H1 (cell line): Measurements from ENCODE around the gene RBM15B. TPM values are rescaled to one million over a fixed set of nuclear protein-coding genes. Genes with fewer than 3 reads are reported as not detected.

ENCODE experiments used
- CTCF ChIA-PET: fragments of 300-600 bp; sonication (Branson Sonifier 250); formaldehyde crosslinking; loops from one replicate; lab custom pipeline; 2021; ENCODE audit not compliant: partially characterized antibody; lab: Charles Lee
- POLR2A ChIA-PET: fragments of 300-600 bp; sonication (Branson Sonifier 250); formaldehyde crosslinking; loops from one replicate; lab custom pipeline; 2021; ENCODE audit warnings: inconsistent platforms; ENCODE audit not compliant: partially characterized antibody; lab: Charles Lee
- DNase-seq, 2 experiments: peaks; one replicate each; pipeline versions ENCODE4 v3.0.0 to v3.0.0-alpha.2; 2010 to 2022; ENCODE audit warnings: low spot score in 2 of 2, low read depth in 1 of 2, mixed read lengths in 1 of 2
- FAIRE-seq: peaks from 2 replicates; lab custom pipeline; 2011; peaks lifted over from hg19 to GRCh38; lab: Jason Lieb, UNC
- H2AFZ ChIP-seq: 2 replicates; pipeline ENCODE4 v1.8.1; 2012; ENCODE audit warnings: low read length, inconsistent platforms
- H2AK5ac ChIP-seq: 2 replicates; pipeline ENCODE4 v1.6.1; 2013; ENCODE audit warnings: low read depth, low read length
- H2BK120ac ChIP-seq: replicated peaks from 2 replicates; pipeline ENCODE3; 2013; ENCODE audit warnings: low read depth, low read length, inconsistent platforms
- H2BK12ac ChIP-seq: 2 replicates; pipeline ENCODE4 v1.6.1; 2013; ENCODE audit warnings: low read depth, low read length
- H2BK15ac ChIP-seq: 2 replicates; pipeline ENCODE4 v1.6.1; 2013; ENCODE audit warnings: low read length
- H2BK20ac ChIP-seq: 2 replicates; pipeline ENCODE4 v1.6.1; 2013; ENCODE audit warnings: low read length
- H2BK5ac ChIP-seq: 2 replicates; pipeline ENCODE4 v1.6.1; 2013; ENCODE audit warnings: low read depth, low read length
- H3K14ac ChIP-seq: 2 replicates; pipeline ENCODE4 v1.6.1; 2013; ENCODE audit warnings: inconsistent platforms; ENCODE audit not compliant: insufficient read length
- H3K18ac ChIP-seq: 2 replicates; pipeline ENCODE4 v1.6.1; 2013; ENCODE audit warnings: low read length; ENCODE audit errors: extremely low read depth
- H3K23ac ChIP-seq: 2 replicates; pipeline ENCODE4 v1.6.1; 2013; ENCODE audit warnings: inconsistent platforms; ENCODE audit not compliant: insufficient read length
- H3K23me2 ChIP-seq: 2 replicates; pipeline ENCODE4 v1.6.1; 2013; ENCODE audit warnings: low read depth, low read length
- H3K27ac ChIP-seq: 2 replicates; pipeline ENCODE4 v1.6.1; 2011; ENCODE audit warnings: low read depth, low read length, inconsistent platforms
- H3K27me3 ChIP-seq, 4 experiments: replicated peaks in 1 of 4; 1 replicate in 1 of 4; 2 replicates in 3 of 4; pipeline versions ENCODE4 v1.6.1 to v1.8.1; 2011 to 2013; ENCODE audit warnings: low read length in 3 of 4, mild to moderate bottlenecking in 3 of 4, inconsistent platforms in 2 of 4, mixed read lengths in 2 of 4, moderate library complexity in 1 of 4; ENCODE audit not compliant: control insufficient read depth in 3 of 4, insufficient read depth in 3 of 4; ENCODE audit errors: extremely low read depth in 1 of 4
- H3K36me3 ChIP-seq, 4 experiments: 2 replicates each; pipeline versions ENCODE4 v1.6.1 to v1.8.1; 2011 to 2013; ENCODE audit warnings: mild to moderate bottlenecking in 4 of 4, low read length in 3 of 4, moderate library complexity in 2 of 4, control low read depth in 1 of 4, inconsistent platforms in 1 of 4; ENCODE audit not compliant: insufficient read depth in 4 of 4, control insufficient read depth in 2 of 4
- H3K4ac ChIP-seq: replicated peaks from 2 replicates; pipeline ENCODE3; 2013; ENCODE audit warnings: low read length, low read depth, mixed read lengths, inconsistent platforms; ENCODE audit not compliant: insufficient read length
- H3K4me1 ChIP-seq, 4 experiments: replicated peaks in 1 of 4; 1 replicate in 1 of 4; 2 replicates in 3 of 4; pipeline versions ENCODE4 v1.6.1 to v1.8.1; 2011 to 2013; ENCODE audit warnings: low read length in 3 of 4, inconsistent platforms in 2 of 4, mixed read lengths in 1 of 4; ENCODE audit not compliant: insufficient read depth in 4 of 4, control insufficient read depth in 3 of 4
- H3K4me2 ChIP-seq, 2 experiments: 2 replicates each; pipeline versions ENCODE4 v1.6.1 to v1.8.1; 2011 to 2013; ENCODE audit warnings: low read depth in 2 of 2, low read length in 2 of 2, control low read depth in 1 of 2, inconsistent platforms in 1 of 2, mild to moderate bottlenecking in 1 of 2; ENCODE audit not compliant: insufficient read depth in 1 of 2
- H3K4me3 ChIP-seq, 4 experiments: fragments of 200-600, 300-600 bp in 1 of 4; sonication (generic), shearing (Covaris generic), sonication (Bioruptor Twin) in 1 of 4; 2 replicates each; pipeline versions ENCODE4 v1.5.1 to v1.8.1; 2011 to 2016; ENCODE audit warnings: low read length in 4 of 4, low read depth in 3 of 4, control low read depth in 2 of 4, inconsistent platforms in 2 of 4, mild to moderate bottlenecking in 2 of 4, mixed read lengths in 1 of 4, moderate library complexity in 1 of 4; ENCODE audit not compliant: insufficient read depth in 2 of 4; ENCODE audit errors: extremely low read depth in 1 of 4
- H3K56ac ChIP-seq: replicated peaks from 2 replicates; pipeline ENCODE3; 2013; ENCODE audit warnings: low read depth, mild to moderate bottlenecking, mixed read lengths, low read length, inconsistent platforms; ENCODE audit not compliant: insufficient read length
- H3K79me1 ChIP-seq: 2 replicates; pipeline ENCODE4 v1.6.1; 2013; ENCODE audit warnings: low read depth, low read length, control low read depth
- H3K79me2 ChIP-seq, 2 experiments: 2 replicates each; pipeline versions ENCODE4 v1.6.1 to v1.8.1; 2012 to 2013; ENCODE audit warnings: low read length in 2 of 2, mild to moderate bottlenecking in 2 of 2, inconsistent platforms in 1 of 2; ENCODE audit not compliant: insufficient read depth in 2 of 2, control insufficient read depth in 1 of 2
- H3K9ac ChIP-seq, 4 experiments: replicated peaks in 1 of 4; 1 replicate in 1 of 4; 2 replicates in 3 of 4; pipeline versions ENCODE4 v1.6.1 to v1.8.1; 2011 to 2013; ENCODE audit warnings: low read depth in 3 of 4, low read length in 3 of 4, control low read depth in 2 of 4, mild to moderate bottlenecking in 2 of 4, moderate library complexity in 2 of 4, inconsistent platforms in 1 of 4; ENCODE audit errors: extremely low read depth in 1 of 4
- H3K9me3 ChIP-seq, 2 experiments: 2 replicates each; pipeline versions ENCODE4 v1.6.1 to v1.8.1; 2012 to 2013; ENCODE audit warnings: mild to moderate bottlenecking in 2 of 2, moderate library complexity in 2 of 2, control low read depth in 1 of 2, inconsistent platforms in 1 of 2, low read depth in 1 of 2, low read length in 1 of 2, mixed read lengths in 1 of 2; ENCODE audit not compliant: insufficient read depth in 2 of 2
- H4K20me1 ChIP-seq, 2 experiments: replicated peaks in 1 of 2; 2 replicates each; pipeline versions ENCODE3 to v1.8.1; 2011 to 2013; ENCODE audit warnings: inconsistent platforms in 2 of 2, low read length in 2 of 2, mild to moderate bottlenecking in 1 of 2; ENCODE audit not compliant: insufficient read depth in 2 of 2, control insufficient read depth in 1 of 2
- H4K5ac ChIP-seq: 2 replicates; pipeline ENCODE4 v1.6.1; 2013; ENCODE audit warnings: low read length, low read depth, mixed read lengths, inconsistent platforms; ENCODE audit not compliant: insufficient read length
- H4K8ac ChIP-seq: 2 replicates; pipeline ENCODE4 v1.8.0; 2013; ENCODE audit warnings: mild to moderate bottlenecking, moderate library complexity, low read length, inconsistent platforms; ENCODE audit not compliant: insufficient read depth; ENCODE audit errors: extremely low read depth
- H4K91ac ChIP-seq: replicated peaks from 2 replicates; pipeline ENCODE3; 2013; ENCODE audit warnings: low read length, mixed read lengths, inconsistent platforms; ENCODE audit not compliant: insufficient read length
- BACH1 ChIP-seq: IDR thresholded peaks from 2 replicates; pipeline ENCODE4 v1.6.1; 2012; ENCODE audit warnings: low read length, improper control_type of control experiment
- CBX8 ChIP-seq: fragments of 300-800, 300-1000 bp; sonication (generic); IDR thresholded peaks from 2 replicates; pipeline ENCODE4 v1.7.1; 2016; ENCODE audit warnings: low read depth, low read length, borderline replicate concordance
- CREB1 ChIP-seq: IDR thresholded peaks from 2 replicates; pipeline ENCODE4 v1.6.1; 2012; ENCODE audit warnings: inconsistent platforms
- EZH2 ChIP-seq: fragments of 200-600 bp; sonication (generic); IDR thresholded peaks from 2 replicates; pipeline ENCODE4 v1.7.1; 2012; ENCODE audit warnings: low read depth, mild to moderate bottlenecking, moderate library complexity, low read length, inconsistent platforms; ENCODE audit not compliant: severe bottlenecking
- HDAC2 ChIP-seq, 2 experiments: fragments of 300-600 bp in 1 of 2; sonication (generic) in 1 of 2; IDR thresholded peaks; 2 replicates each; pipeline ENCODE4 v1.6.1; 2011 to 2012; ENCODE audit warnings: low read depth in 2 of 2, low read length in 2 of 2, mild to moderate bottlenecking in 2 of 2, moderate library complexity in 2 of 2, borderline replicate concordance in 1 of 2, inconsistent platforms in 1 of 2
- JUN ChIP-seq: IDR thresholded peaks from 2 replicates; pipeline ENCODE4 v1.6.1; 2011; ENCODE audit warnings: low read depth, mild to moderate bottlenecking, improper control_type of control experiment, low read length
- JUND ChIP-seq: IDR thresholded peaks from 2 replicates; pipeline ENCODE4 v1.6.1; 2011; ENCODE audit warnings: mild to moderate bottlenecking, improper control_type of control experiment, low read length
- MAFK ChIP-seq: IDR thresholded peaks from 2 replicates; pipeline ENCODE4 v1.6.1; 2012; ENCODE audit warnings: low read depth, mild to moderate bottlenecking, improper control_type of control experiment, low read length
- NANOG ChIP-seq: IDR thresholded peaks from 2 replicates; pipeline ENCODE4 v1.6.1; 2011; ENCODE audit warnings: low read length, low read depth, mild to moderate bottlenecking, inconsistent platforms; ENCODE audit not compliant: insufficient read depth, poor library complexity, severe bottlenecking
- POU5F1 ChIP-seq: IDR thresholded peaks from 2 replicates; pipeline ENCODE4 v1.6.1; 2011; ENCODE audit warnings: low read depth, mild to moderate bottlenecking, low read length, moderate library complexity
- TCF12 ChIP-seq: IDR thresholded peaks from 2 replicates; pipeline ENCODE4 v1.6.1; 2011; ENCODE audit warnings: low read depth, mild to moderate bottlenecking, low read length
- USF2 ChIP-seq: IDR thresholded peaks from 2 replicates; pipeline ENCODE4 v1.6.1; 2011; ENCODE audit warnings: low read length, improper control_type of control experiment
- WGBS, 2 experiments: shearing (Covaris generic) in 1 of 2; methylation state at CpG; one replicate each; pipeline versions ENCODE4 v1.1.6 to v1.1.7; 2013 to 2015; ENCODE audit warnings: low lambda C conversion rate in 2 of 2, mixed read lengths in 2 of 2, inconsistent platforms in 1 of 2, low coverage in 1 of 2, missing lambda C conversion rate in 1 of 2; ENCODE audit not compliant: insufficient replicate concordance in 2 of 2, insufficient coverage in 1 of 2, insufficient read length in 1 of 2; ENCODE audit errors: extremely low coverage in 1 of 2, missing lambda C conversion rate in 1 of 2; 5-methylcytosine and 5-hydroxymethylcytosine counted together
- polyA plus RNA-seq, 7 experiments: library from polyadenylated mRNA; depleted of rRNA in 3 of 7; stranded (reverse) in 5 of 7; unstranded in 2 of 7; fragments of >200 nt in 5 of 7; fragments of 200-250 nt in 2 of 7; gene quantifications; 1 replicate in 5 of 7; 2 replicates in 1 of 7; 4 replicates in 1 of 7; pipeline versions ENCODE4 v1.2.1 to v1.2.3, GENCODE V29; 2011 to 2013; ENCODE audit warnings: missing spikeins in 2 of 7, mixed read lengths in 2 of 7
- total RNA-seq: library from RNA; stranded (reverse); fragmentation: NEBNext Ultra II Directional; extraction: Animal tissue kit (Norgen Biotek cat#: 25700); gene quantifications from 2 replicates; pipeline ENCODE4 v1.2.1, GENCODE V29; 2021

The RBM15B gene
- total and polyA plus RNA-seq, 2 of the 8 experiments (the other 6 are each of a cell fraction or from before 2014, with no cell fraction given) = 22.2 to 59.1 TPM

DNA sequence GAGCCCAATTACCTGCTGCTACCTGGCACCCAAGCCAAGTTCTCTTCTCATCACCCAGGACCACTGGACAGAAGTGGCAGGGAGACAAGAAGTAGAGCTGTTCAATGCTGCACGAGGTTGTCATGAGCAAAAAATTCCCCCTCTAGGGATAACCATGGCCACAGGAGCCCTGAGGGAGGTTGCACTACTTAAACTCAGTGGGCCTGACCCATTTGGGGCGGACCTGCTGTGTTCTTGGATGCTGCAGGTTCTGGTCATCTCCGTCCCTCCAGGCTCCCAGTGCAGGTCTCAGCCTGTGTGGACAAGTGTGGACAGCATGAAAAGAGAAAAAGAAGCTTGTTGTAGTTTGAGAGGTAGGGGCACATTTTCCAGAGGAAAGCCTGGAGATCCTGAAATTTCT, 32.1 kb upstream of the RBM15B start:
- no peak overlapping the region for H3K56ac ChIP-seq
- DNase-seq (no peak), FAIRE-seq (no peak)
- H3K4ac ChIP-seq = no peak overlapping the region
- no peaks in the 10 kb centered on the region for H3K23me2 ChIP-seq
- H4K91ac ChIP-seq = no peak overlapping the region
- H2AK5ac ChIP-seq = no peak overlapping the region
- H3K18ac ChIP-seq = no peak overlapping the region
- H2AFZ ChIP-seq = no peak overlapping the region
- H3K4me2 ChIP-seq = no peak overlapping the region
- no peaks in the 10 kb centered on the region for H3K4me1 ChIP-seq
- H3K9me3 ChIP-seq = no peaks in the 10 kb centered on the region
- no peak overlapping the region for H2BK15ac ChIP-seq
- H4K5ac ChIP-seq = no peak overlapping the region
- H2BK12ac ChIP-seq = no peak overlapping the region
- H3K27me3 ChIP-seq = no peaks in the 10 kb centered on the region
- no peaks in the 10 kb centered on the region for H4K20me1 ChIP-seq
- TF ChIP-seq CREB1 (no peak), HDAC2 (IDR thresholded peaks at IDR 0.05; ENCODE audit: borderline replicate concordance in 1 of 2, low read depth in 2 of 2, low read length in 2 of 2) (no peak), JUND (no peak), CBX8 (no peak), MAFK (no peak), NANOG (no peak), BACH1 (no peak), EZH2 (no peak), JUN (no peak), TCF12 (no peak), POU5F1 (no peak), USF2 (no peak)
- H3K4me3 ChIP-seq = no peak overlapping the region
- WGBS, 2 experiments = 70% methylated on average over 3 of the region's 3 CpGs; no CpG with 5 or more reads in 1 of the 2 experiments
- H3K27ac ChIP-seq = no peak overlapping the region
- ChIA-PET POLR2A (interaction anchor here (1.5 kb wide), 1 partner anchor 26 kb away, joined by 4 read pairs; the partner anchor contains the start of gene MANF), CTCF (interaction anchor here (0.8 to 1.4 kb wide), 4 partner anchors 14 to 745 kb away, joined by 3 to 4 read pairs (median 3); no protein-coding TSS in a partner anchor)
- H4K8ac ChIP-seq = no peak overlapping the region
- H3K23ac ChIP-seq = no peak overlapping the region
- H3K36me3 ChIP-seq = peaks cover 0 to 2% (median 0%) of the 10 kb centered on the region in 4 experiments; a peak in 2 of 8 replicates
- H3K14ac ChIP-seq = no peak overlapping the region
- no peak overlapping the region for H3K9ac ChIP-seq
- H2BK5ac ChIP-seq = no peak overlapping the region
- no peak overlapping the region for H2BK20ac ChIP-seq
- H3K79me1 ChIP-seq = no peaks in the 10 kb centered on the region
- no peak overlapping the region for H2BK120ac ChIP-seq
- H3K79me2 ChIP-seq = no peaks in the 10 kb centered on the region
